HG03439 (cell line): ENCODE measurements around the gene ZNF584.
A peak's percentile ranks its signal among the peaks of the same experiment; 100 is the strongest.

Experiments
- ATAC-seq: cut with Tn5 transposase; IDR thresholded peaks from one replicate; pipeline ENCODE4 v1.9.1; 2021; ENCODE audit warnings: mild to moderate bottlenecking, moderate library complexity; ENCODE audit not compliant: unreplicated experiment

ZNF584 gene

DNA sequence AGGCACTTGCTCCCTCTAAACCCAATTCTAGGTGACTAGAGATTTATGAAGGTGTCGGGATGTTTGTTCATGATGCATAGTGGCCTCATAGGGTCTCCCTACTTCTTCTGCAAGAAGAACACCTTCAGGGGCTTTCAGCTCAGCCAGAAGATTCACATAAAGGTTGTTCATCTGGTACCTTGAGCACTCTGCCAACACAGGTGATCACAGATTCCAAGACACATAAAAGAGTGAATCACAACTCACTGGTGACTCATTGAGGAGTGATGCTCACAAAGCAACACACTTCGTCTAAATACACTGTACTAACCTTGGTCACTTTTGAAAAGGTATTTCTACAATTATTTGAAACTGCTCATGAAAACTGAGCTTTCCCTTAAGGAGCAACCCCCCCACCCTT, 51.6 kb downstream of the ZNF584 start:
- no peak for ATAC-seq

DNA sequence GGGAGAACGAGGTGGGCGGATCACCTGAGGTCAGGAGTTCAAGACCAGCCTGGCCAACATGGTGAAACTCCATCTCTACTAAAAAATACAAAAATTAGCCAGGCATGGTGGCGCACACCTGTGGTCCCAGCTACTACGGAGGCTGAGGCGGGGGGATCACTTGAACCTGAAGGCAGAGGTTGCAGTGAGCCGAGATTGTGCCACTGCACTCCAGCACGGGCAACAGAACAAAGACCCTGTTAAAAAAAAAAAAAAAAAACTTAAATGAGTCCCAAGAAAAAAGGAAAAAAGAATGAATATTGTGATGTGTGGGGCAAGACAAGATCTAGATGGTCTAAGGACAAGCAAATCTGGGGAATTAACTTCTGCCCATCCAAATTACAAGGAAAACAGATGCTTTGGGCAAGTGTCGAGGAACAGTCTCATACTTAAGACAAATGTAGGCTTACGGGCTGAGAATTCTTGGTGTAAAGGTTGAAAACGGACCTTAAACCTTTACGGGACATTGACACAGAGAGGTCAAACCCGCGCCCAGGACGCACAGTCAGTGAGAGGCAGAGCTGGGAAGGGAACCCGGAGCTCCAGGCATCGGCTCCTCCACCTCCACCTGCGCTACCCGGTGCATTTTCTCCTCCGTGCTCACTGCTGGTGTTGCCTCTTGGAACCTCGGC, 57.8 kb downstream of the ZNF584 start:
- ATAC-seq = peak; percentile 20

DNA sequence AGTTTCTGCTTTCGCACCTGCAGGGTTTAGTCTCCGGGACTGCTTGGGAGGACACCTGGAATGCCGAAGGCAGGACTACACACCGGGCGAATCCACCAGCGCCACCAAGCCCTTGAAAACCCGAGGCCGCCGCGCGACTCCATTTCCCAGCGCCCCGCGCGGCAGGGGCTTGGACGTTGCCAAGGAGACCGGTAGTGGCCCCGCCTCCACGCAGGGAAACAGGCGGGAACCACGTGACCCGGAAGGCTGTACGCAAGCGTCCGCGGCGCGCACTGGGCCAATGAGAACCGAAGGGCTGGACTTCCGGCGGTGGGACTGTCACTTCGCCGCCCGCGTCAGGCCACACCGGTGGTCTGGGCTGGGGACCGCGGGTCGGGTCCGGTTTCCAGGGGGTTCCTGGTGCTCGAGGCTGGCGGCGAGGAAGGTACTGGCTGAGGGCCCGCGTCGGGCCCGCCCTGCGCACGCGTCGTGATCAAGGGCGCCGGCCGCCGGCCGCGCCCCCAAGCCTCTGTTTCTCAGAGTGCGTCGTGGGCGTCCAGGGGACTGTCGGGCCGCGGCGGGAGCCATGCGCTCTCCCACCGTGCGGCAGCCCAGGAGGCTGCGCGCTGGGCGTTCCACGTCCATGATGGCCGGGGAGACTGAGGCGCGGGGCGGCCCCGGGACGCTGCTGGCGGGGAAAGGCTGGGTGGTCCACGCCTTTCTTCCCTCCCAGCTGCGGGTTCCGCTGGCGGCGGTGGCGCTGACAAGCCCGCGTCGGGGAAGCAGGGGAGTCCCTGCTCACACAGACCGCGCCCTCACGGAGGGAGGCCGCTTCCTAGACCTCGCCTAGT, 58.5 kb downstream of the ZNF584 start, which contains the start of gene ZNF324:
ZNF324 (plus strand) TSS at position 321 of the 830 bp plus-strand sequence. CDS start 2,106 bp downstream, outside the sequence.
- peak; percentile 89 for ATAC-seq
